KBM-7 (cell line): ENCODE measurements around the gene OR8A1.
"Not testable (repeated sequence)": the region's sequence is repeated elsewhere in the genome, so short reads cannot be mapped to it uniquely, and the experiment has no call there.

Source experiments
- DNase-seq: peaks from one replicate; pipeline ENCODE4 v3.0.0-alpha.2; 2015
- in situ Hi-C: fragments of 300-500 bp; cut with MboI; formaldehyde crosslinking; loops from 2 replicates; pipeline ENCODE4 v1.14.3; 2020; ENCODE audit warnings: low sequenced_read_pairs, low pct_unique_long_range_greater_than_20kb, mixed read lengths

OR8A1 gene

DNA sequence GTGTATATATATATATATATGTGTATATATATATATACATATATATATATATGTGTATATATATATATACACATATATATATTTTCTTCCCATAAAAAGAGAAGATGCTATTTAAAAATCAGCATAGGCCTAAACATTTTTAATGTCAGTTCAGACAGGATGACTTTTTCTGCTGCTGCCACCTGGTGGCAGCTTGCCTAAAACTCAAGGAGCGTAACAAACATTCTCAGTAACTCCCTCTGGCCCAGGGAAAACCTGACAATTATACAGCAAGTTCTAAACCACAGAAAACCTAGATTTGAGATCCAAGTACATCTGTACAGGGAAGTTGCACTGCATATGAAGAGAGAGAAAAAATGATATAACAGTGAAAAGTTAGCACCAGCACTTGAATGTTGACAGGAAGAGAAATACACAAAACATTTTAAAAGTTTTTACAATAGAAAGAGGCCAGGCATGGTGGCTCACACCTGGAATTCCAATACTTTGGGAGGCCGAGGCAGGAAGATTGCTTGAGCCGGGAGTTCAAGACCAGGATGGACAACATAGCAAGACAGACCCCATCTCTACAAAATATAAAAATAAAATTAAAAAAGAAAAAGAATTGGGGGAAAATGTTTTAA is 16.6 kb downstream of the OR8A1 start:
- in situ Hi-C loops = no loop called here
- peak; percentile 63 for DNase-seq

- DNase-seq = no peak
- in situ Hi-C loops = no loop called here
Measured at GRCh38 chr11:124591430-124591829, 21.6 kb downstream of the OR8A1 start.

DNA sequence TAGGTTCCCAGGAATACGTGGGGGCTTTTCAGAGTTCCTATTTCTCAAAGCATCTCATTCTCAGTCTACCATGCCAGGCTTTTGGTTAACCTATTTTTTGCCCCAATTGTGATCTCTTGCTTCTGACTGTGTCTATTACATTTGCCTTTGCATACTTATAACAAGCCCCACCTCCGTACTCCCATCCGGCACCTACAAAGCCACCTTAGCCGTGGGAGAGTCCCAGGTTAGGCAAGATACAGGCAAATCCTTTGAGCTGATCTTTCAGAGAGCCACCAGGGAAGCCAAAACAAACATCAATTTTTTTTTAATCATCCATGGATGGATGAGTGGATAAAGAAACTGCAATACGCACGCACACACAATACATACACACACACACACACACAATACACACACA is 22.8 kb downstream of the OR8A1 start:
- in situ Hi-C loops = no loop called here
- no peak for DNase-seq

DNA sequence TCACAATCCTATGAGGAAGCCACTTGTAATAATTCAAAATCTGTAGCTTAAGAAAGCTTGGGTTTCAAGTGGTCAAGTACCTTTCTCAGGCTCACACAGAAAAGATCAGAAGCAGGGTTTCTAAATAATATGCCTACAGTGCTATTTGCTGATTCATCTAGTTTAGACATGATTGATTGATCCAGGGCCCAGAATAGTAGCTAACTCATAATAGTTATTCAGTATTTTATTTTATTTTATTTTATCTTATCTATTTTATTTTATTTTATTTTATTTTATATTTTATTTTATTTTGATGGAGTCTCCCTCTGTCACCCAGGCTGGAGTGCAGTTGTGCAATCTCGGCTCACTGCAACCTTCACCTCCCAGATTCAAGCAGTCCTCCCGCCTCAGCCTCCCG is 25.5 kb downstream of the OR8A1 start:
- no peak for DNase-seq
- in situ Hi-C loops = no loop called here

GRCh38 chr11:124597626-124598025 is 27.8 kb downstream of the OR8A1 start:
- in situ Hi-C loops = no loop called here
- DNase-seq = no peak

- no peak for DNase-seq
- in situ Hi-C loops = no loop called here
Measured at GRCh38 chr11:124600621-124601320, 31.0 kb downstream of the OR8A1 start.

GRCh38 chr11:124602193-124602592 is 32.4 kb downstream of the OR8A1 start:
- in situ Hi-C loops = no loop called here
- DNase-seq = no peak

- in situ Hi-C loops, DNase-seq: not testable (repeated sequence)
Measured at GRCh38 chr11:124602723-124603122, 32.9 kb downstream of the OR8A1 start.

- in situ Hi-C loops = no loop called here
Measured at GRCh38 chr11:124605719-124606118, 35.9 kb downstream of the OR8A1 start.

GRCh38 chr11:124608147-124608546 is 38.4 kb downstream of the OR8A1 start:
- DNase-seq = no peak
- in situ Hi-C loops = no loop called here

More at GRCh38 chr11:124605719-124606118, 35.9 kb downstream of the OR8A1 start:
- DNase-seq = peak; percentile 55

DNA sequence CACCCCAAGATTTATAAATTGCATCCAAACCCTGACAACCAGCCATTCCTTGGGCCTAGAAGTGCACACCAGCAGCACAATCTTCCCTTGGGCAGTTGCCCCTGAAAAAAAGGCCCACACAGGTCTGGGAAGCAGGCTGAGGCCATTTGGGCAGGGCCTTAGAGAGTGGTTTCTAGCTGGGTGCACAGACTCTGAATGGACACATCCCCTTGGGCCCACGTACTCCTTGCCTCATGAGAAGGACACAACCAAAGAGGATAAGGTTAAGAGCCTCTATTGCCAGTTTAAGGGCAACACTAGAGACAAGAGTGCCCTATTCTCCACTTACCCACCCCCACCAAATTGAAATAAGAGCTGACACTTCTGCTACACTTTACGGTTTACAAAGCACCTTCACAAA is 40.5 kb downstream of the OR8A1 start:
- in situ Hi-C loops = no loop called here
- DNase-seq = no peak

DNA sequence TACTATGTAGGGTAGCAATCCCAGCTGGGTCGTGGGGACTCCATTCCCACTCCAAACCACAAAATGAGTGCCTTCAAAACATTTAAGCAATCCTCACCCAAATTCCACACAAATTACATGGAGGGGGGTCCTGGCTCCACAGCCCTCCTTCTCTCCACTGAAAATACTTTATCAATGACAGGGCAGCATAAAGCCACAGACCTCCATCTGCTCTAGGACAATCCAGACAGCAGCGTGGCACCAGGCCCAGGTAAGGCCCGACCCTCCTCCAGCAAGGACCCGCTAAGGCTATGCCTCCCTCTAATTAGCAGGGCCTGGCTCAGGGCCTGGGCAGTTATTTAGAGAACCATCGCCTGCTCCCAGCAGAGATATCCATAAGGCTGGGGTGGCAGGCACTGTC is 41.3 kb downstream of the OR8A1 start, which contains the start of gene PANX3:
TSS of gene PANX3 (plus strand) at position 365 of the 400 bp plus-strand sequence. CDS start 129 bp downstream, outside the sequence.
- in situ Hi-C loops = no loop called here
- DNase-seq = no peak

- in situ Hi-C loops = no loop called here
- no peak for DNase-seq
Measured at GRCh38 chr11:124612045-124612444, 42.2 kb downstream of the OR8A1 start.

- no peak for DNase-seq
- in situ Hi-C loops = no loop called here
Measured at GRCh38 chr11:124612567-124613246, 42.9 kb downstream of the OR8A1 start.

DNA sequence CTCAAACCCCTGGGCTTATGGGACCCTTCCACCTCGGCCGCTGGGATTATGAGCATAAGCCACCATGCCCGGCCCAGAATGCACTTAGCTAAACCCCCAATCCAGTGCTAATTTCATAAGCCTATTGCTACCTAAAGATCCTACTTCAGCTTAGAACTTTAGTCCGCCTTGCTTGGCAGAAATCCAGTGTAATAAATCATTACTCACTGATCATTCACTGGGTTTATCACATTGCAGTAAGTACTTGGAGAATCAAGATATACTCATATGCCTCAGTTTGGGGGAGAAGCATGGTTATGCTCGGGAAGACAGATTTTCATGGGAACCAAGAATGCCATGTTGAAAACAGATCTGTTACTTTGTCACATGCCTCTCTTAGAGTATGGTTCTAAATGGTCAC is 49.1 kb downstream of the OR8A1 start:
- DNase-seq = no peak
- in situ Hi-C loops = no loop called here
